Colonic mucosa (tissue), 4 donors: ENCODE measurements around the gene TMSB10. TPM values are rescaled to one million over a fixed set of nuclear protein-coding genes. Genes with fewer than 3 reads are reported as not detected.

Experiments
- DNase-seq: peaks from one replicate; pipeline ENCODE4 v3.0.0-alpha.2; 2020
- H3K27ac ChIP-seq: fragments of 200-600 bp; one replicate; pipeline ENCODE4 v1.8.0; 2021
- H3K27me3 ChIP-seq: fragments of 200-600 bp; one replicate; pipeline ENCODE4 v1.8.0; 2021
- H3K36me3 ChIP-seq: fragments of 200-600 bp; one replicate; pipeline ENCODE4 v1.8.0; 2021
- H3K4me1 ChIP-seq: fragments of 200-600 bp; one replicate; pipeline ENCODE4 v1.8.0; 2021; ENCODE audit warnings: mild to moderate bottlenecking
- H3K4me3 ChIP-seq: fragments of 200-600 bp; one replicate; pipeline ENCODE4 v1.8.0; 2021
- H3K9ac ChIP-seq, 2 donors: one replicate each; pipeline ENCODE4 v1.7.0; 2013; ENCODE audit warnings: control low read depth in 2 of 2, low read depth in 2 of 2, low read length in 2 of 2
- H3K9me3 ChIP-seq: fragments of 200-600 bp; one replicate; pipeline ENCODE4 v1.8.0; 2021
- intact Hi-C: fragments of 100-400 bp; cut with DNase I; formaldehyde crosslinking; loops from one replicate; pipeline ENCODE4 v1.14.1; 2022
- total RNA-seq, 2 donors: library from RNA; stranded (reverse); fragmentation: NEBNext Ultra II Directional in 1 of 2; extraction: Animal tissue kit (Norgen Biotek cat#: 25700) in 1 of 2; gene quantifications; one replicate each; pipeline ENCODE4 v1.2.1, GENCODE V29; 2021
- TF ChIP-seq, protein P1 (sequence below): fragments of 200-600 bp; IDR thresholded peaks from one replicate; pipeline ENCODE4 v1.8.0; 2022; ENCODE audit warnings: antibody characterized with exemption, mild to moderate bottlenecking
- donor health status: healthy.
- donor health status: DM: no; HTN: no; CAD: no.
- donor health status: DM: no; HTN: no; CAD: no.

Gene TMSB10
- 1,000 to 10,000 TPM; 2,226 to 3,150 TPM for total RNA-seq

DNA sequence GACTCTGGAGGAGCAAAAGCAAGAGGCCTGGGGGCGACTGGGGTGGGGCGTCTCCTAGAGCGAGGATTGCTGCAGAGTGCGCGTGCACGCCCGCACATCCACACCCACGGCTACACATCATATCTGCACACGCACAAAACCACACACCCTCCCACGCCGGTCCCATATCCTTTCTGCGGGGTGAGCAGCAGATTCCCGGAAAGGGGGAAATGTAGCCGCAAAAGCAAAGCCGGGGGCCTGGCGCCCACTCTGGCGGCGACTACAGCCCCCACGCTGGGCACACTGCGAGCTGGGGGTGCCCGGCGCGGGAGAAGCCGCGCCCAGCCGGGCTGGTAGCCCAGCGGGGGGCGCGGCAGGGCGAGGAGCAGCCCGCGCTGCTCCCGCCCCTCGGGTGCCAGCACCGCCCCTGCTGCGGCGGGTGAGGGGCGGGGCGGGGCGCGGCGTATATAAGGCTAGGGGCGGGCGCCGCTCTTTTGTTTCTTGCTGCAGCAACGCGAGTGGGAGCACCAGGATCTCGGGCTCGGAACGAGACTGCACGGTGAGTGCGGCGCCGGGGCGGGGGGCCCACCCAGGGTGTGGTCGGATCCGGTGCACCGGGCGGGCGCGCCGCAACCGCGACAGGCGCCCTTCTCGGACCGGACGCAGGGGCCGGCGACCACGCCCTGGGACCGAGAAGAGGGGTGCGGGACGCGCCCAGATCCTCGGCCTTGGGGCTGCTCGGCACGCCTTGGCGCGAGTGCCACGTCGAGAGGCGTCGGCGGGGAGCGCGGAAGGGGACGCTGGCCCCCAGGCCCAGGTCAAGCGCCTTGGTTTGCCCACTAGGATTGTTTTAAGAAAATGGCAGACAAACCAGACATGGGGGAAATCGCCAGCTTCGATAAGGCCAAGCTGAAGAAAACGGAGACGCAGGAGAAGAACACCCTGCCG lies at the start of gene TMSB10:
Gene TMSB10, plus strand, starts transcription at position 476 of the 927 bp plus-strand sequence.
- H3K36me3 ChIP-seq = no peaks in the 10 kb centered on the region
- peak within 1 kb of the TSS; percentile 99 for H3K27ac ChIP-seq
- intact Hi-C loops = no loop called here
- TF ChIP-seq, protein P1, sequence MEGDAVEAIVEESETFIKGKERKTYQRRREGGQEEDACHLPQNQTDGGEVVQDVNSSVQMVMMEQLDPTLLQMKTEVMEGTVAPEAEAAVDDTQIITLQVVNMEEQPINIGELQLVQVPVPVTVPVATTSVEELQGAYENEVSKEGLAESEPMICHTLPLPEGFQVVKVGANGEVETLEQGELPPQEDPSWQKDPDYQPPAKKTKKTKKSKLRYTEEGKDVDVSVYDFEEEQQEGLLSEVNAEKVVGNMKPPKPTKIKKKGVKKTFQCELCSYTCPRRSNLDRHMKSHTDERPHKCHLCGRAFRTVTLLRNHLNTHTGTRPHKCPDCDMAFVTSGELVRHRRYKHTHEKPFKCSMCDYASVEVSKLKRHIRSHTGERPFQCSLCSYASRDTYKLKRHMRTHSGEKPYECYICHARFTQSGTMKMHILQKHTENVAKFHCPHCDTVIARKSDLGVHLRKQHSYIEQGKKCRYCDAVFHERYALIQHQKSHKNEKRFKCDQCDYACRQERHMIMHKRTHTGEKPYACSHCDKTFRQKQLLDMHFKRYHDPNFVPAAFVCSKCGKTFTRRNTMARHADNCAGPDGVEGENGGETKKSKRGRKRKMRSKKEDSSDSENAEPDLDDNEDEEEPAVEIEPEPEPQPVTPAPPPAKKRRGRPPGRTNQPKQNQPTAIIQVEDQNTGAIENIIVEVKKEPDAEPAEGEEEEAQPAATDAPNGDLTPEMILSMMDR = no peak
- no peaks in the 10 kb centered on the region for H3K27me3 ChIP-seq
- no peaks in the 10 kb centered on the region for H3K4me1 ChIP-seq
- peak within 1 kb of the TSS; percentile 72 for H3K4me3 ChIP-seq
- peak within 1 kb of the TSS; percentile 98 to 99 for H3K9ac ChIP-seq
- no peaks in the 10 kb centered on the region for H3K9me3 ChIP-seq
- DNase-seq = peak; percentile 93

DNA sequence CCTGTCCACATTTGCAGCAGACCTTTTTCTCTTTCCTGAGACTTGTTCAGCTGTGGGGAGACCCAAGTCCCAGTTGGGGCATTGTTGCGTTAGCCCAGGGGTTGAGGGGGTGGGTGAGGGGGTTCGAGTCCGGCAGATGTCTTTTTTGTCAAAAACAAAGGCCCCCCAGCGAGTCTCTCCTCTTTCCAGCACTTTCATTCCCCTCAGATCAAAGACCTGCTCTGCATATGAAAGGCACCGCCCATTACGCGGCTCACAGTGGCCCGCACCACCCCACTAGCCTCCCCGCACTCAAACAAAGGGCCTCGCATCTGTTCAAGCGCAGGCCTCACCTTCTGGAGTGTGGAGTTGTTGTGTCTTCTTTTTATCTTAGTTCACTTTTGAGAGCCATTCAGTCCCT lies 49.7 kb upstream of the TMSB10 start:
- no peak for DNase-seq

DNA sequence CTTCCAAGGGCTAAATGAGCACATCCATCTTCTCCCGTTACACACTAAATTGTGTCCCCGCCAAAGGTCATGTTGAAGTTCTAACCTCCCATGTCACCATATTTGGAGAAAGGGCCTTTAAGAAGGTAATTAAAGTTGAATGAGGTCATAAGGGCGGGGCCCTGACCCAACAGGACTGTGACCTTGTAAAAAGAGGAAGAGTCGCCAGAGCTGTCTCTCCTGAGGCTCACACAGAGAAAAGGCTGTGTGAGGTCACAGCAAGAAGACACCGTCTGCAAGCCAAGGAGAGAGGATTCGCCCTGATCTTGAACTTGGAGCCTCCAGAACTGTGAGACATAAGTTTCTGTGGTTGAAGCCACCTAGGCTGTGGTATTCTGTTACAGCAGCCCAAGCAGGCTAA lies 48.7 kb upstream of the TMSB10 start:
- intact Hi-C loops = loop anchor here (10.0 kb wide), 1 partner anchor 332 kb away; no protein-coding TSS in a partner anchor
- Histone ChIP-seq H3K27me3 (no peaks in the 10 kb centered on the region), H3K9ac (no peak overlapping the region), H3K4me1 (no peaks in the 10 kb centered on the region), H3K9me3 (no peaks in the 10 kb centered on the region), H3K36me3 (no peaks in the 10 kb centered on the region), H3K4me3 (no peak overlapping the region), H3K27ac (no peak overlapping the region)
- no peak for DNase-seq
- TF ChIP-seq, protein P1 = no peak

More for the DNA sequence above, 49.7 kb upstream of the TMSB10 start:
- H3K36me3 ChIP-seq = no peaks in the 10 kb centered on the region
- H3K9ac ChIP-seq = no peak overlapping the region
- TF ChIP-seq, protein P1 = no peak
- H3K27me3 ChIP-seq = no peaks in the 10 kb centered on the region
- no peaks in the 10 kb centered on the region for H3K4me1 ChIP-seq
- no peaks in the 10 kb centered on the region for H3K9me3 ChIP-seq
- intact Hi-C loops = loop anchor here (10.0 kb wide), 1 partner anchor 331 kb away; no protein-coding TSS in a partner anchor
- no peak overlapping the region for H3K4me3 ChIP-seq
- no peak overlapping the region for H3K27ac ChIP-seq

DNA sequence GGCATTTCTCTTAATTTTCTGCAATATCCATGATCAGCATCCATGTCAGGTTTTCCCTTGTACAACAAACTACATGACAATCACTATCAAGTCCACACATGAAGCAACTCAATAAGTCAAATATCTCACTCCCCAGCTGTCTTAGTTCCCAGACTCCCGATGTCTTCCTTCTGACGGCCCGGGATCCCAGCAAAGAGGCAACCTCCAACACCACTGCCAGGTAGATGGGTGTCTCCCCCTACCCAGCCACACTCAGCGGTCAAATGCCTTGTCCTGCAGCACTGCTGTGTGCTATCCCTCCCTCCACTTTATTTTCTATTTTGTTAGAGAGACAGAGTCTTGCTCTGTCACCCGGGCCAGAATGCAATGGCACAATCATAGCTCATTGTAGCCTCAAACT lies 47.9 kb upstream of the TMSB10 start:
- TF ChIP-seq, protein P1 = no peak
- no peak overlapping the region for H3K9ac ChIP-seq
- no peak overlapping the region for H3K4me3 ChIP-seq
- no peak overlapping the region for H3K27ac ChIP-seq
- H3K9me3 ChIP-seq = no peaks in the 10 kb centered on the region
- intact Hi-C loops = loop anchor here (10.0 kb wide), 1 partner anchor 333 kb away; no protein-coding TSS in a partner anchor
- H3K27me3 ChIP-seq = no peaks in the 10 kb centered on the region
- no peaks in the 10 kb centered on the region for H3K36me3 ChIP-seq
- DNase-seq = no peak
- H3K4me1 ChIP-seq = no peaks in the 10 kb centered on the region

DNA sequence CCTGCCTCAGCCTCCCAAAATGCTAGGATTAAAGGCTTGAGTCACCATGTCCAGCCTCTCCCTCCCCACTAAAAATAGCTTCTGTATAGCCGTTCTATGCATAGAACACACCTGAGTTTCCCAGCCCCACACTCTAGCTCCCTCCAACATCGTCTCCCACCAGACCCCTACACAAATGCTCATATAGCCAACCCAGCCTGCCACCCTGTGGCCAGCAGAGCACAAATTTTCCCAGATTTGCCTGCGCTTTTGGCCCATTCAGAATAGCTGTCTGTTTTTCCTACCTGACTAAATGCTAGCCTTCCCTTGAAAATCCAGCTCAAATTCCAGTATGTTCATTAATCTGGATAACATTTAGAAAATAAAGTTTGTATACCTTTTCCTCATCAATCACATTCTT lies 47.3 kb upstream of the TMSB10 start:
- TF ChIP-seq, protein P1 = no peak
- Histone ChIP-seq H3K4me3 (no peak overlapping the region), H3K27ac (no peak overlapping the region), H3K9ac (no peak overlapping the region), H3K27me3 (no peaks in the 10 kb centered on the region), H3K9me3 (no peaks in the 10 kb centered on the region), H3K36me3 (no peaks in the 10 kb centered on the region), H3K4me1 (no peaks in the 10 kb centered on the region)
- DNase-seq = no peak
- intact Hi-C loops = loop anchor here (10.0 kb wide), 1 partner anchor 333 kb away; no protein-coding TSS in a partner anchor
